Prostate gland (tissue), 2 donors: ENCODE data around the gene SLC25A21. TPM values are rescaled to one million over a fixed set of nuclear protein-coding genes. Genes with fewer than 3 reads are reported as not detected.
A peak's percentile ranks its signal among the peaks of the same experiment; 100 is the strongest.
"Not testable (repeated sequence)": the region's sequence is repeated elsewhere in the genome, so short reads cannot be mapped to it uniquely, and the experiment has no call there.

Experiments used
- DNase-seq: peaks from one replicate; pipeline ENCODE4 v3.0.0-alpha.2; 2019; ENCODE audit warnings: low spot score
- H3K27ac ChIP-seq, 2 donors: fragments of 200-600 bp; sonication (generic); 2 replicates each; pipeline ENCODE4 v1.5.1; 2017 to 2019
- H3K27me3 ChIP-seq: fragments of 200-600 bp; sonication (generic); replicated peaks from 2 replicates; pipeline ENCODE4 v1.5.1; 2019; ENCODE audit not compliant: insufficient read depth
- H3K36me3 ChIP-seq, 2 donors: fragments of 200-600 bp; sonication (generic); 1 replicate in 1 of 2; 2 replicates in 1 of 2; pipeline versions ENCODE4 v1.5.1 to v1.8.1; 2017 to 2019
- H3K4me1 ChIP-seq: fragments of 200-600 bp; sonication (generic); replicated peaks from 2 replicates; pipeline ENCODE4 v1.5.1; 2019
- H3K4me3 ChIP-seq, 2 donors: fragments of 200-600 bp; sonication (generic); 2 replicates each; pipeline ENCODE4 v1.5.1; 2017 to 2019
- H3K9me3 ChIP-seq: fragments of 200-600 bp; sonication (generic); 2 replicates; pipeline ENCODE4 v1.5.1; 2017
- CTCF ChIP-seq, 4 experiments: fragments of 200-600 bp in 2 of 4; fragments of 450-650 bp in 2 of 4; sonication (generic) in 2 of 4; IDR thresholded peaks; 1 replicate in 3 of 4; 2 replicates in 1 of 4; pipeline ENCODE4 v1.5.1; 2016 to 2019; ENCODE audit warnings: antibody characterized with exemption in 4 of 4, mild to moderate bottlenecking in 2 of 4, moderate library complexity in 2 of 4
- POLR2A ChIP-seq: fragments of 450-650 bp; IDR thresholded peaks from one replicate; pipeline ENCODE4 v1.6.1; 2016; ENCODE audit warnings: antibody characterized with exemption, mild to moderate bottlenecking
- POLR2AphosphoS5 ChIP-seq: sonication (generic); formaldehyde crosslinking; IDR thresholded peaks from one replicate; pipeline ENCODE4 v1.6.1; 2017; ENCODE audit warnings: antibody characterized with exemption
- WGBS: methylation state at CpG from one replicate; pipeline ENCODE4 v1.1.5; 2018; 5-methylcytosine and 5-hydroxymethylcytosine counted together
- intact Hi-C: fragments of 100-400 bp; cut with DNase I; formaldehyde crosslinking; loops from one replicate; pipeline ENCODE4 v1.14.2; 2022
- total RNA-seq, 2 donors: library from RNA; depleted of rRNA; stranded (reverse); fragments of >200 nt; gene quantifications; one replicate each; pipeline ENCODE4 v1.1.0, GENCODE V29; 2016

SLC25A21 gene
- total RNA-seq, 2 donors from 2014 or later = 1.5 to 7.7 TPM

- H3K36me3 ChIP-seq = no peaks in the 10 kb centered on the region
- H3K27me3 ChIP-seq = no peaks in the 10 kb centered on the region
- H3K9me3 ChIP-seq = no peaks in the 10 kb centered on the region
- WGBS = 67% methylated on average over 1 of the region's 1 CpG
- no peak overlapping the region for H3K4me3 ChIP-seq
- TF ChIP-seq POLR2AphosphoS5 = no peak
- TF ChIP-seq POLR2A = no peak
- no peak for TF ChIP-seq CTCF (IDR thresholded peaks at IDR 0.05)
- no peak for DNase-seq
- no peaks in the 10 kb centered on the region for H3K4me1 ChIP-seq
- intact Hi-C loops = no loop called here
- H3K27ac ChIP-seq = no peak overlapping the region
These were observed 19.4 kb downstream of the SLC25A21 start for GRCh38 chr14:37153005-37153404.

- H3K4me1 ChIP-seq = no peaks in the 10 kb centered on the region
- intact Hi-C loops = no loop called here
- DNase-seq = no peak
- H3K4me3 ChIP-seq = no peak overlapping the region
- 0% methylated on average over 3 of the region's 3 CpGs for WGBS
- no peaks in the 10 kb centered on the region for H3K27me3 ChIP-seq
- H3K36me3 ChIP-seq = no peaks in the 10 kb centered on the region
- H3K9me3 ChIP-seq = no peaks in the 10 kb centered on the region
- TF ChIP-seq CTCF (IDR thresholded peaks at IDR 0.05) (peak; percentile 42 to 73 (median 68)), POLR2AphosphoS5 (no peak)
- no peak overlapping the region for H3K27ac ChIP-seq
These were observed 22.0 kb downstream of the SLC25A21 start for GRCh38 chr14:37150414-37150813.

- H3K9me3 ChIP-seq = no peaks in the 10 kb centered on the region
- TF ChIP-seq CTCF (IDR thresholded peaks at IDR 0.05) (no peak), POLR2AphosphoS5 (no peak), POLR2A (no peak)
- DNase-seq = no peak
- 57% methylated on average over 1 of the region's 1 CpG for WGBS
- no peaks in the 10 kb centered on the region for H3K36me3 ChIP-seq
- H3K4me1 ChIP-seq = no peaks in the 10 kb centered on the region
- no peak overlapping the region for H3K27ac ChIP-seq
- H3K4me3 ChIP-seq = no peak overlapping the region
- intact Hi-C loops = no loop called here
- H3K27me3 ChIP-seq = no peaks in the 10 kb centered on the region
These were observed 25.0 kb downstream of the SLC25A21 start for GRCh38 chr14:37147310-37147880.

GRCh38 chr14:37146438-37146837, 26.0 kb downstream of the SLC25A21 start:
- WGBS = 100% methylated on average over 1 of the region's 1 CpG
- H3K4me1 ChIP-seq, H3K36me3 ChIP-seq, H3K4me3 ChIP-seq, DNase-seq, H3K27me3 ChIP-seq, H3K9me3 ChIP-seq, intact Hi-C loops, H3K27ac ChIP-seq: not testable (repeated sequence)

GRCh38 chr14:37145395-37145794, 27.0 kb downstream of the SLC25A21 start:
- intact Hi-C loops = no loop called here
- no peak overlapping the region for H3K4me3 ChIP-seq
- TF ChIP-seq CTCF (IDR thresholded peaks at IDR 0.05) = no peak
- no peak for TF ChIP-seq POLR2A
- TF ChIP-seq POLR2AphosphoS5 = no peak
- H3K27me3 ChIP-seq = no peaks in the 10 kb centered on the region
- no peaks in the 10 kb centered on the region for H3K4me1 ChIP-seq
- H3K9me3 ChIP-seq = no peaks in the 10 kb centered on the region
- H3K27ac ChIP-seq = no peak overlapping the region
- H3K36me3 ChIP-seq = no peaks in the 10 kb centered on the region
- no peak for DNase-seq
